Measurements from ENCODE around the gene TRAPPC12.

Gene TRAPPC12

GRCh38 chr2:3406501-3406900 lies 27.0 kb downstream of the TRAPPC12 start:
- no peak overlapping the region for H3K4me3 ChIP-seq (ENCODE audit: low read depth, low read length)

GRCh38 chr2:3408781-3409180 lies 29.3 kb downstream of the TRAPPC12 start:
- TF ChIP-seq CTCF (IDR thresholded peaks at IDR 0.05; ENCODE audit: low read depth, low read length), result no peak
- no peak overlapping the region for H3K4me3 ChIP-seq (ENCODE audit: low read depth, low read length)

More at GRCh38 chr2:3406501-3406900, 27.0 kb downstream of the TRAPPC12 start:
- TF ChIP-seq CTCF (IDR thresholded peaks at IDR 0.05; ENCODE audit: low read depth, low read length), result no peak

GRCh38 chr2:3409627-3410170 lies 30.2 kb downstream of the TRAPPC12 start:
- TF ChIP-seq CTCF (IDR thresholded peaks at IDR 0.05; ENCODE audit: low read depth, low read length), result no peak

GRCh38 chr2:3411103-3411502 lies 31.6 kb downstream of the TRAPPC12 start:
- TF ChIP-seq CTCF (IDR thresholded peaks at IDR 0.05; ENCODE audit: low read depth, low read length), result no peak

More at GRCh38 chr2:3409627-3410170, 30.2 kb downstream of the TRAPPC12 start:
- no peak overlapping the region for H3K4me3 ChIP-seq (ENCODE audit: low read depth, low read length)

GRCh38 chr2:3413697-3414096 lies 34.2 kb downstream of the TRAPPC12 start:
- TF ChIP-seq CTCF (IDR thresholded peaks at IDR 0.05; ENCODE audit: low read depth, low read length), result no peak

More at GRCh38 chr2:3411103-3411502, 31.6 kb downstream of the TRAPPC12 start:
- H3K4me3 ChIP-seq (ENCODE audit: low read depth, low read length), result no peak overlapping the region

GRCh38 chr2:3414133-3414860 lies 34.8 kb downstream of the TRAPPC12 start:
- no peak for TF ChIP-seq CTCF (IDR thresholded peaks at IDR 0.05; ENCODE audit: low read depth, low read length)
- no peak overlapping the region for H3K4me3 ChIP-seq (ENCODE audit: low read depth, low read length)

More at GRCh38 chr2:3413697-3414096, 34.2 kb downstream of the TRAPPC12 start:
- no peak overlapping the region for H3K4me3 ChIP-seq (ENCODE audit: low read depth, low read length)

- no peak for TF ChIP-seq CTCF (IDR thresholded peaks at IDR 0.05; ENCODE audit: low read depth, low read length)
- H3K4me3 ChIP-seq (ENCODE audit: low read depth, low read length), result no peak overlapping the region
Measured at GRCh38 chr2:3418766-3419404, 39.4 kb downstream of the TRAPPC12 start.
